Lower leg skin (tissue), 3 donors: ENCODE data around the gene TRPC1.

Source experiments
- CTCF ChIP-seq, 3 donors: fragments of 450-650 bp; IDR thresholded peaks; one replicate each; pipeline ENCODE4 v1.5.1; 2016; ENCODE audit warnings: antibody characterized with exemption in 3 of 3, mild to moderate bottlenecking in 3 of 3, moderate library complexity in 2 of 3
- POLR2A ChIP-seq, 2 donors: fragments of 450-650 bp; IDR thresholded peaks; one replicate each; pipeline ENCODE4 v1.6.1; 2016 to 2017; ENCODE audit warnings: antibody characterized with exemption in 2 of 2, mild to moderate bottlenecking in 1 of 2, moderate library complexity in 1 of 2

- TF ChIP-seq CTCF (IDR thresholded peaks at IDR 0.05) = no peak
- no peak for TF ChIP-seq POLR2A (IDR thresholded peaks at IDR 0.05)
Measured at GRCh38 chr3:142818651-142819050, 94.8 kb downstream of the TRPC1 start.
